GM19025 (cell line): ENCODE measurements around the gene NADSYN1.

Experiments used
- ATAC-seq: cut with Tn5 transposase; IDR thresholded peaks from one replicate; pipeline ENCODE4 v1.9.1; 2021; ENCODE audit warnings: mild to moderate bottlenecking, low read depth, moderate library complexity; ENCODE audit not compliant: unreplicated experiment

NADSYN1 gene

DNA sequence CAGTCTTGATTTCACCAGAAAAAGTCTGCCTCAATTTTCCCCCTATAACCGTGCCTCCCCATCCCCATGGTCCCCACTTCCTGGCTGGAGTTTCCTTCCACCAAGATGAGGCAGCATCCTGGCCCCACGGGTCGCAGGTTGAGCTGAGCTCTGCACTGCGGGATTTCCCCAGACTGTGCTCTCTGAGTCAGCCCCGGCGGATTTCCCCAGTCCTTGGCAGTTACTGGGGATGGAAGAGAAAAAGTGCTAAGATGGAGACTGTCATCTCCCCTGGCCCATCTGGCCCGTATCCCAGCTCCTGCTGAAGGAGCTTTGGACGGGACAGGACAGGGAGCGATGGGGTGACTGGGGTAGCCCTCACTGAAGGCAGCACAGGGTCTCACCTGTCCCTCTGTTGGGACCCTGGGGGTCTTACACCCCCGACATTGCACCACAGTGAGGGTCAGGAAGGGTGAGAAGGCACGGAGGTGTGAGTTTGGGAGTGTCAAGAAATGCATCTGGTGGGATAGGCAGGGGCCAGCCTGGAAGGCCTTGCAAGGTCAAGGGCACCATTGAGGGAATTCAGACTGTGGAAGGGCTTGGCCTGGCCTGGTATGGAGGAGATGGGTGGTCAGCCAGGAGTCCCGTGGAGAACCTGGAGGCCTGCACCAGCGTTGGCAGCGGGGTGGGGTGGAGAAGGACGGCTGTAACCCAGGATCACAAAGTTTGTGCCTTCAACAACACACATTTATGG lies 36.5 kb downstream of the NADSYN1 start:
- ATAC-seq: no peak

DNA sequence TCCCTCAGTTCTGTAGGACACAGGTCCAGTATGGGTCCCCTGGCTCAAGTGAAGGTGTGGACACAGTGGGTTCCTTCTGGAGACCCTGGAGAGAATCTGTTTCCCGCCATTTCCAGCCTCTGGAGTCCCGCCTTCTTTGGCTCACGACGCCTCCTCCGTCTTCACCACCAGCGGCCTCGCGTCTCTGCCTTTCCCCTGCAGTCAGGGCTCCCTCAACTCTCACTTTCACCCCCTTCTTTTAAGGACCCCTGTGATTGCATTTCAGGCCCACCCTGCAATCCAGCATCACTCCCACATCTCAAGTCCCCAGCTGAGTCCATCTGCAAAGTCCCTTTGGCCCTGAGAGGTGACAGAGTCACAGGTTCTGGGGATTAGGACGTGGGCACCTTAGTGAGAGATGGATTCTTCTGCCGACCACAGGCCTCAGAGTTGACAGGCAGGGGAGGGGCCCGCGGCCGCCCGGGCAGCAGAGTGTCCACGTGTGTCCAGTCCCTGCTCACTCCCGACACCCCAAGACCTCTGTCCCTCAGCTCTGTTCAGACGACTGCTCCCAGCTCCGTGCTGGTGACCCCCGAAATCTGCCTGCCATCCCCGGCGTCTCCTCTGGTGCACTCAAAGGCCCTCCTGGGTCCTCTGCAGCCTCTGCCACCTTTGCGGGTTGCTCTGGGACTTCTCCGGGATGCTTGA lies 37.2 kb downstream of the NADSYN1 start:
- ATAC-seq: no peak

DNA sequence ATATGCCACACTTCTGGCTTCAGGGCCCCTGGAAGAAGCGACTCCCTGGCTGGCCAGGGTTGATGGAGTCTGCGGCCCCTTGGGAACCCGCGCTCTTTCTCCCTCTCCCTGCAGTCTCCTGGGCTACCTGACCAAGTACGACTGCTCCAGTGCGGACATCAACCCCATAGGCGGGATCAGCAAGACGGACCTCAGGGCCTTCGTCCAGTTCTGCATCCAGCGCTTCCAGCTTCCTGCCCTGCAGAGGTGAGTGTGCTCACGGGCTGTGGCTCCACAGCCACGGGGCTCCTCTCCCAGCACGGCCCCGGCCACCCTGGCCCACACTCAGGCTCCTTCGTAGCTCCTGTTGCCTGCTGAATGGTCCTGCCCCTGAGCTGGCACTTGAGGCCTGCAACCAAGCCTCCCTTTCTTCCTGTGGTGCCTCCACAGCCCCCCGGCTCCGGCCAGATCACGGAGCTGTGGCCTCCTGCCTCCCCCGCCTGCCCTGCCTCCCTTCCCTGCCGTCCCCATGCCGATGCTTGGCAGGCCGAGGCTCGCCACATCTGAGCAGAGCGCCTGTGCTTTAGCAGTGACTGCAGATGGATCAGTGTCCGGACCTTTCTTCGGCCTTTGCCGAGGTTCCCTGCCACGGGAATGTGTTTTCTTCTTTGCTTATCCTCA lies 37.9 kb downstream of the NADSYN1 start:
- ATAC-seq: no peak

DNA sequence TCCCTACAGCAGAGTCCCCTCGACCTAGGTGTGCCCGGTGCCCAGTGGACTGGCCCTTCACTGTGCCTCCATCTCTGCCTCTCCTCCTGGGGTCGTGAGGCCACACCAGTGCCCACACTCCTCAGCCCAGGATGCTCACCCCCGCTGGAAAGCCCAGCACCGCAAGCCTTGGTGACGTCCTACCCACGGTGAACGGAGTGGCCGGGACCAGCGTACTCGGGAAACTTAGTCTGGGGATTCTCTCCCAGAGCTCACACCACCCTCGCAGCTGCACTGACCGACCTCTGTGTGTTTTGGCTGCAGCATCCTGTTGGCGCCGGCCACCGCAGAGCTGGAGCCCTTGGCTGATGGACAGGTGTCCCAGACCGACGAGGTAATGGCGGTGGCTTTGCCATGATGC lies 38.5 kb downstream of the NADSYN1 start:
- ATAC-seq: no peak

DNA sequence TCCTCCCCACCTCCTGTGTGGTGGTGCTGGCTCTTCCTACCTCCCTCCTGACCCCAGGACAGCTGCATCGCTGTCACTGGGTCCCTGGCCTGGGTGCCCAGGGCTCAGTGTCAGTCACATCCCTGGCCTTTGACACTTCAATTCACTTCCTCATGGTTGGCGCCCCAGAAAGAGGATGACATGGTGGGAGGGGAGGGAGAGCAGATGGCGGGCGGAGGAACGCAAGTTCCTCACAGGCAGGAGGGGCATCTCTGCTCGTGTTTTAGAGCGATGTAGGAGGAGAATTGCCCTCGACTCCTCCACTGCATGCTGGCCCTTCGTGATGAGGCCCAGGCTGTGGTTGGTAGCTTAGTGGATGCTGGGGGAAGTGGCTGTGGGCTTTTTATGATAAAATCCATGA lies 38.9 kb downstream of the NADSYN1 start:
- no peak for ATAC-seq

DNA sequence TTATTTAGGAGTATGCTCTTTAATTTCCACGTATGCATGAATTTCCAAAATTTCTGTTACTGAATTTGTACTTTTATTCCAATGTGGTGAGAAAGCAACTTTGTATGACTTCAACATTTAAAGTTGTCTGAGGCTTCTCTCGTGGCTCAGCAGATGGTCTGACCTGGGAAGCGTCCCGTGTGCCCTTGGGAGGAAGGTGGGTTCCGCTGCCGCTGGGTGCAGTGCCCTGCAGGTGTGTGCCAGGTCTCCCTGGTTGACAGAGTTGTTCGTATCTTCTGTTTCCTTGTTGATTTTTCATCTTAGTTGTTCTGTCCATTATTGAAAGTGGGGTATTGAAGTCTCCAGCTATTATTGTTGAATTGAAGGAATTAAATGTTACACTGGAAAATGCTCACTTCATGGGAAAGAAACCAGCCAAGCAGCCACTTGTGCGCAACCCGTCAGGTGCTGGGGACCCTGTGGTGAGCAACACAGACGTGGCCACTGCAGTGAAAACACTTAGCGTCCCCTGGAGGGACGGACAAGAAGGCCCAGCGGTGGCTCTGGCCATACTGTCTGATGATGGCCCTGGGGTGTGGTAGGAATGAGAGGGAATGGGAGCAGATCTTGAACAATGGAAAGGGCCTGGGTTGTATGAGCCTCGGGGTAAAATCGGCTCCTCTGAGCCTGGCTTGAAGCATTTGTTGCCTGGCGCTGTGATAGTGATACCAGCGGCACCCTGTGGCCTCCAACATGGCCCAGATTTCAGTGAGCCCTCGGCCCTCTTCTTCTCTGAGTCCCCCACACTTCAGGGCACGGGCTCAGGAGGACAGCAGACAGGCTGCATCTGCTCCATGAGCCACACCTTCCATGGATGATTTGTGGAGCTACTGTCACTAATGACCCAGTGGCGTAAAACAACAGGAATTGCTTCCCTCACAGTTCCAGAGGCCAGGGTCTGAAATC lies 42.6 kb downstream of the NADSYN1 start:
- ATAC-seq: no peak

DNA sequence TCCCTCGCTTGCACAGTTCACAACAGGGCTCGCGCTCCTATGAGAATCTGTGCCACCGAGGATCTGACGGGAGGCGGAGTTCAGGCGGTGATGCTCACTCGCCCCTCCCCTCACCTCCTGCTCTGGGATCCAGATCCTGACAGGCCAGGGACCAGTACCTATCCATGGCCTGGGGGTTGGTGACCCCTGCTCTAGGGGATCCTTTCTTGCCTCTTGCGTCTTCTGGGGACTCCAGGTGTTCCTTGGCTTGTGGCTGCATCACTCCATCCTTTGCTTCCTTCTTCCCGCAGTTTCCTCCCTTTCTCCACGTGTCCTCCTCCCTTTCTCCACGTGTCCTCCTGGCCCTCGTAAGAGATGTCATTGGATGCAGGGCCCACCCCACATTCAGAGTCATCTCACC lies 43.4 kb downstream of the NADSYN1 start:
- no peak for ATAC-seq

DNA sequence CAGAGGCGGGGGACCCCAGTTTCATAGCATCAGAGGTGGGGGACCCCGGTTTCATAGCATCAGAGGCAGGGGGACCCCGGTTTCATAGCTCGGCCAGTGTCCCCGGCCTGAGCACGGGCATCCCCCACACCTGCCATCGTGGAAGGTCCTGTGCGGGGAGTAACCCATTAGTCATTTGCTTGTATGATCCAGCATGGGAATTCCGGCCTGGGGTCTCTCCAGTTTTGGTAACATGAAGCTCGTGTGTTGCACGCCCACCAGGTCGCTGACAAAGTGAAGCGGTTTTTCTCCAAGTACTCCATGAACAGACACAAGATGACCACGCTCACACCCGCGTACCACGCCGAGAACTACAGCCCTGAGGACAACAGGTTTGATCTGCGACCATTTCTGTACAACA lies 45.1 kb downstream of the NADSYN1 start:
- no peak for ATAC-seq

DNA sequence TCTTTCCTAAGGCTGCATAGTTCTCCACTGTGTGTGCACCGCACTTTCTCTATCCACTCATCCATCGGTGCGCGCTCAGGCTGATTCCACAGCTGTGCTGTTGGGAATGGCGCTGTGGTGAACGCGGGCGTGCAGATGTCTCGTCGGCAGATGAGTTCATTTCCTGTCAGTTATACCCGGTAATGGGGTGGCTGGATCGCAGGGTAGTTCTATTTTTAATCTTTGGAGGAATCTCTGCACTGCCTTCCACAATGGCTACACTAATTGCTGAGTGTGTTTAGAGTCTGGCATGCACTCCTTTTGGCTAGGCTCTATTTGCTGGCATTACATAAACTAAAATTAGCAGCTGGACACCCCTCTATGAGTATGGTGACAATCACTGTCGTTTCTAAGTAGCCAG lies 46.1 kb downstream of the NADSYN1 start:
- ATAC-seq: no peak

DNA sequence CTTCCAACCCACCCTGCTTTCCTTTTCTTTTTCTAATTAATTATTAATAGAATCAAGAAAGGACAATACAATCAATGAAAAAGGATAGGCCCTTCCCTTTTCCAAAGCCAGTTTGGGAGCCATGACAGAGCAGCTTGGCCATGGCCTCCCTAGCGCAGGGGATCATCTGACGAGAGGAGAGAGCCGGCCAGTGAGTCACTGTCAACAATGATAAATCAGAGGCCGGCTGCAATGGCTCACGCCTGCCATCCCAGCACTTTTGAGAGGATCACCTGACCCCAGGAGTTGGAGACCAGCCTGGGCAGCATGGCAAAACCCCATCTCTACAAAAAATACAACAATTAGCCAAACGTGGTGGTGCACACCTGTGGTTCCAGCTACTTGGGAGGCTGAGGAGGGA lies 46.5 kb downstream of the NADSYN1 start:
- no peak for ATAC-seq

DNA sequence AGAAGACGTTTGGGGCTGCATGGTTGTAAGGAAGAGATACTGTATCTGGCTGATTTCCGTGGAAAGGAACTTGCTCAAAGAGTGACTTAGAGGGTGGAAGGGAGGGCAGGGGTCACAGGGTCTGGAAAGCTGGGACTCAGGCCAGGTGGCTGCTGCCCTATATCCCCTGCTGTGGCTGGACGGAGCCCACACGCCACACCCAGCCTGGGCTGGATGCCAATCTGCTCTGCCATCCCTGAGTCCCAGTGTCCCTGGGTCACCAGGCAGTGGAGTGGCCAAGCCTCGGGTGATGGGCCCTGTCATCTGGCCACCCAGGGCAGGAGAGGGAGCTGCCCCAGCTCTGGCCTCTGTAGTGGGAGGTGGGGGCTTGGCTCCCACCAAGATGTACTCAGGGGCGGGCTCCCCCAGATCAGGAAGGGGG lies 47.6 kb downstream of the NADSYN1 start:
- ATAC-seq: no peak

DNA sequence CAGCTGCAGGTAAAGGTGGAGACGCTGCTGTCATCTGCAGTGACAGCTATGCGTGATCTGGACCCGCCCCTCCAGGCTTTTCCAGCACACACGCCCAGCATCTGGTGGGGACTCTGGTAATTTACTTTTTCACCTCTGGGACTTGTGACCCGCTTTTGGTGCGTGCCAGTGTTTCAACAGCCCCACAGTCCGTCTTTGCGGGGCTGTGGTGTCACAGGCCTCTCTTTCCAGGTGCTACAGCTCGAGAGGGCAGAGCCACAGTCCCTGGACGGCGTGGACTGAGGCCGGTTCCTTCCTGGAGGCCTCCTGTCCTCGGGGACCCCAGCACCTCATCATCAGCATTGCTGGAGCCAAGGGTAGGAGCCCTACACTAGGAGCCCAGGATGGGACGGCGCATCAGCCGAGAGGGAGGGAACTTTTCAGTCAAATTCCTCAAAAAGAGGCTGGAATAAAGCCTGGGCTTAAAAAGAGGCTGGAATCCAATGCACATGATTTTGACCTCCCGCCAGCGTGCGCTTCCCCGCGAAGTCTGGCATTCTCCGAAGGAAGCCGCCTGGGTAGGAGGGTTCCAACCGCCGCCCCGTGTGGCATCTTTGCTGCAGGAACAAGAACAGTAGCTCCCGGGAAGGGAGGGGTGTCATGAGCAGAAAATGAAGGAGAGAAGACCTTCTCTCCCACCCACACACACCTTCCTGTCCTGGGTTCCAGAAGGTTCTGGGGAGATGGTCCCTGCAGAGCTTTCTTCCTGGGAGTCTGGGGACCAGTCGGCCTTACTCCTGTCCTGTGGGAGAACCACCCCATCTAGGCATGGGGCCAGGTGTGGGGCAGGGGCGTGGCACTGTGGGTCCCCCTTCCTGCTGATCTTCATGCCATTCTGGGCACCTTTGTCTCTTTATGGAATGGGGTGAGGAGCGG lies 48.3 kb downstream of the NADSYN1 start:
- no peak for ATAC-seq

DNA sequence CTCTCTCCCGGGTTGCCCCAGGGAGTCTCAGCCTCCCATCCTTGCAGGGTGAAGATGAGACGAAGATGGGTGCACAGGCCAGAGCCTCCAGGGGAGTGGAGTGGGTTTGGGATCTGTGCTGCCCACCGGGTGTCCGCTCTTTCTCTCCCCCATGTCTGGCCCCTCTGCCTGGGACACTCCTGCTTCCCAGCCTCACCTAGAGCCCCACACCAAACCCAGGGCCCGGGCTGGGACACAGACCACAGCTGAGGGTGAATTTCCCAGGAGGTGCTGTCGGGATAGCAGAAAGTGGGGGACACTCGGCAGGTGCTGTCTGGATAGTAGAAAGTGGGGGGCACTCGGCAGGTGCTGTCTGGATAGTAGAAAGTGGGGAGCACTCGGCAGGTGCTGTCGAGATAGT lies 49.0 kb downstream of the NADSYN1 start:
- no peak for ATAC-seq

DNA sequence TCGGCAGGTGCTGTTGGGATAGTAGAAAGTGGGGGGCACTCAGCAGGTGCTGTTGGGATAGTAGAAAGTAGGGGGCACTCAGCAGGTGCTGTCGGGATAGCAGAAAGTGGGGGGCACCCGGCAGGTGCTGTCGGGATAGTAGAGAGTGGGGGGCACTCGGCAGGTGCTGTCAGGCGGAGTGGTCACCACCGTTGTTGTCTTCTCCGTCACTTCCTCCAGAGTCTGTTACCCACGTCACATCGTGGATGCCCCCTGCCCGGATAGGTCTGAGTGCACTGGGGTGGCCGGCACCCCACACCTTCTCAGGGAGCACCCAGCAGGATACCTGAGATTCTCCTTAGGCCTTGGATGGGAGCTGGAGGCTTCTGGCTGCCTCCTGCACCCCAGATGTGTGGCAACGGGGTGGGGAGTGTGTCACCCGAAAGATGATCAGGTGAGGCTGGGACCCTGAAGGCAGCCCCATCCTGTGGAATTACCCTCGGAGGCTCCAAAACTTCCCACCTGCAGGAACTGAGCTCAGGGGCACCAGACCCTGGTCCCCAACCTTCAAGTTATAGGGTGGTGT lies 50.0 kb downstream of the NADSYN1 start:
- ATAC-seq: no peak

DNA sequence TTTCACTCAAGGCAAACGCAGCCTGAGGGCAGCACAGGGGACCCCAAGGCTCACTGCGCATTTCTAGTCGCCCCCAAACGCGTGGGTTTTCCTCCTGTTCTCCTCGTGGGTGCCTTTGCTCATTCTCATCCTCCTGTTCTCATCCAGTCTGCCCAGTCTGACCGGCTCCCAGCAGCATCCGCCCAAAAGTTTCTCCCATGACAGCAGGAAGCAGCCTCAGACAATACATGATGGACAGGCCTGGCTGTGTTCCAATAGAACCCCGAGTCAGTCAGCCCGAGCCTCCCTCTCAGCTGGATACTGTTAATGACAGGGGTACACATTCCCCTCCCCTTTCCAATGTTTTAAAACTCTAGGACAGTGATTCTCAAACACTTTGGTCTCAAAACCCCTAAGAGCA lies 51.5 kb downstream of the NADSYN1 start:
- ATAC-seq: no peak

DNA sequence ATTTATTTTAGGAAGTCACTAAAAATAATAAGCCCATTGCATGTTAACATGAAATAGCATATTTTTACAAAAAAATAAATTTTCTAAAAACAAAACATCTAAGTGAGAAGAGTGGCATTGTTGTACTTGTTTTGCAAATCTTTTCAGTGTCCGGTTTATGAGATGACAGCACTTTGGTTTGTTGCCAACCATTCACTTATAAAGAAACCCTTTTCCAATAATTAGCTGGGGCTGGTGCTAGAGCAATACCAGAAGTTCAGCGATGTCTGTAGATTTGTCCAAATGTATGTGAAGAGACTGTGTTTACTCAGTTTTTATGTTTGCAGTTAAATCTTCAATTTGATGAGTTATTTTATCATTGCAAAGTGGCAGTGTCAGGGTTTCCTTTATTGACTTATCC lies 52.0 kb downstream of the NADSYN1 start:
- ATAC-seq: no peak

DNA sequence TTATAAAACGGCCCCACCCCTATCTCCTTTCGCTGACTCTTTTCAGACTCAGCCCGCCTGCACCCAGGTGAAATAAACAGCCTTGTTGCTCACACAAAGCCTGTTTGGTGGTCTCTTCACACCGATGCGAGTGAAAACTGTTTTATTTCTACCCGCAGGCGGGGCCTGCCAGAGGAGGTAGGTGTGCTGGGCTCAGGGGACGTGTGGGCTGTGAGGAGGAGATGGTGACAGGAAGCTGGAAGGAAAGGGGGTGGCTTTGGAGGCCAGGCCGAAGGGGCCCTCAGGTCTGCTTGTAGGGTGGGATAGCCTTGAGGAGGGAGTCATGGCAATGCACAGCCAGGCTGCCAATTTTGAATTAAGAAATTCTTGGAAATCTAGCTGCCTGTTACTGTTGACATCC lies 52.8 kb downstream of the NADSYN1 start:
- ATAC-seq: no peak

DNA sequence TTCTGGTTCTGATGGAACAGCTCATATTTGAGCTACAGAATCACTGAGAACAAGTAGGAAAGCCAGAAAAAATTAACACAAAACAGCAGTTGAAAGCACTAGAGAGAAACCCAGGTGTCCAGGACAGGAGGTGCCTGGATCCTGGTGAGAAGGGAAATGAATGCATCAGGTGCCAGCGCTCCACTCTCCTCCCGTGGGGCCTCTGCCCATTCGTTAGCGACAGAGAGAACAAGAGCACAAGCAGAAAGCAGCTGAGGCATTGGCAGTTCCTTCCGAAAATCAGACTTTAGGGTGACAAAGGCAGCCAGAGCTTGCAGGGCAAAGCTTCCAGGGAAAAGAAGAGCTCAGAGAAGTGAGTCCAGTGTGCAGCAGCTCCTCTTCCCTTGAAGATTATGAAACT lies 54.1 kb downstream of the NADSYN1 start:
- ATAC-seq: no peak
